Neutrophil (primary cell): ENCODE results near the gene KLF7.
A peak's percentile ranks its signal among the peaks of the same experiment; 100 is the strongest.

Experiments
- H3K27ac ChIP-seq: fragments of 200-600 bp; sonication (generic); 2 replicates; pipeline ENCODE4 v1.5.1; 2016; ENCODE audit warnings: mild to moderate bottlenecking, moderate library complexity
- H3K27me3 ChIP-seq: fragments of 200-600 bp; sonication (generic); 2 replicates; pipeline ENCODE4 v1.6.0; 2016; ENCODE audit warnings: mild to moderate bottlenecking
- H3K36me3 ChIP-seq: fragments of 200-600 bp; sonication (generic); 2 replicates; pipeline ENCODE4 v1.5.1; 2017
- H3K4me1 ChIP-seq, 2 experiments: fragments of 200-600 bp in 1 of 2; sonication (generic) in 1 of 2; 1 replicate in 1 of 2; 2 replicates in 1 of 2; pipeline versions ENCODE4 v1.5.1 to v1.6.1; 2013 to 2016; ENCODE audit warnings: low read depth in 1 of 2, low read length in 1 of 2, mild to moderate bottlenecking in 1 of 2, moderate library complexity in 1 of 2; ENCODE audit not compliant: control insufficient read depth in 1 of 2, insufficient read depth in 1 of 2
- H3K4me3 ChIP-seq, 2 experiments: fragments of 200-600 bp in 1 of 2; sonication (generic) in 1 of 2; 1 replicate in 1 of 2; 2 replicates in 1 of 2; pipeline ENCODE4 v1.5.1; 2013 to 2016; ENCODE audit warnings: low read depth in 1 of 2, low read length in 1 of 2, mild to moderate bottlenecking in 1 of 2, moderate library complexity in 1 of 2
- H3K9me3 ChIP-seq: fragments of 200-600 bp; sonication (generic); 2 replicates; pipeline ENCODE4 v1.5.1; 2016
- TF ChIP-seq, protein P1 (sequence below): fragments of 200-600 bp; sonication (generic); IDR thresholded peaks from 2 replicates; pipeline ENCODE4 v1.5.1; 2016; ENCODE audit warnings: antibody characterized with exemption

KLF7 gene

DNA sequence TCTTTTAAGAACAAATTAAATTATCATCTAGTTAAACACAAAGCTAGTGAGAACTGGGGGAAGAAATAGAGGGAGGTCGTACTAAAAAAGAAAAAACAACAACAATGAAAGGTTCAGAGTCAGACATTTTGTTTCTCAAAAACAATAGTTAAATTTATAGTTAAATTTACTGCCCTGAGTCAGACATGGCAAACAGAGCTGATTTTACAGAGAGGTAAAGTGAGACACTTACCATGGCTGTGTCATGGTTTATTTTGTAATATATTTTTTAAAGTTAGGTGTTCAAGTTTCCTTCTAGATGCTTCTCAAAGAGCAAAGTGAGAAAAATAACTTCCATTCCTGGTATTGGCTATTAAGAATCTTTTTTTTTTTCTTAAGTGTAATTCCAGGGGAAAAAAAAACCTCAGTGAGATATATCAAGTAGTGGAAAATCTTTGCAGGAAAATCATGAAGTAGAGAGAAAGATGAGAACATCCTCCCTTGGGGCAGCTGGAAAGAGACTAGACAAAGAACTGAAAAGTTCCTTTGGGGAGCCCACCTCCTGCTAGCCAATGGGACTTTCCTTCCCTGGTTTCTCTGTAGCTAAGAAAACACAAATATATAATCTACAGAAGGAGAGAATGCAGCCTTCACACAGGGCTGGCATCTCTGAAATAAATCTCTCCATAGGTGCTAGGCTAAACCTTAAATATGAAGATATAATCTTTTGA lies 12.3 kb downstream of the KLF7 start:
- Histone ChIP-seq H3K4me1 (peaks cover 94 to 100% of the 10 kb centered on the region in 2 experiments), H3K27me3 (no peaks in the 10 kb centered on the region), H3K36me3 (no peaks in the 10 kb centered on the region), H3K9me3 (no peaks in the 10 kb centered on the region), H3K27ac (peak overlapping the region; percentile 80), H3K4me3 (no peak overlapping the region)
- TF ChIP-seq, protein P1, sequence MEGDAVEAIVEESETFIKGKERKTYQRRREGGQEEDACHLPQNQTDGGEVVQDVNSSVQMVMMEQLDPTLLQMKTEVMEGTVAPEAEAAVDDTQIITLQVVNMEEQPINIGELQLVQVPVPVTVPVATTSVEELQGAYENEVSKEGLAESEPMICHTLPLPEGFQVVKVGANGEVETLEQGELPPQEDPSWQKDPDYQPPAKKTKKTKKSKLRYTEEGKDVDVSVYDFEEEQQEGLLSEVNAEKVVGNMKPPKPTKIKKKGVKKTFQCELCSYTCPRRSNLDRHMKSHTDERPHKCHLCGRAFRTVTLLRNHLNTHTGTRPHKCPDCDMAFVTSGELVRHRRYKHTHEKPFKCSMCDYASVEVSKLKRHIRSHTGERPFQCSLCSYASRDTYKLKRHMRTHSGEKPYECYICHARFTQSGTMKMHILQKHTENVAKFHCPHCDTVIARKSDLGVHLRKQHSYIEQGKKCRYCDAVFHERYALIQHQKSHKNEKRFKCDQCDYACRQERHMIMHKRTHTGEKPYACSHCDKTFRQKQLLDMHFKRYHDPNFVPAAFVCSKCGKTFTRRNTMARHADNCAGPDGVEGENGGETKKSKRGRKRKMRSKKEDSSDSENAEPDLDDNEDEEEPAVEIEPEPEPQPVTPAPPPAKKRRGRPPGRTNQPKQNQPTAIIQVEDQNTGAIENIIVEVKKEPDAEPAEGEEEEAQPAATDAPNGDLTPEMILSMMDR, result no peak

GRCh38 chr2:207151048-207151447 lies 14.7 kb downstream of the KLF7 start:
- TF ChIP-seq, protein P1, result no peak
- Histone ChIP-seq H3K9me3 (no peaks in the 10 kb centered on the region), H3K4me1 (peaks cover 74 to 77% of the 10 kb centered on the region in 2 experiments), H3K27me3 (no peaks in the 10 kb centered on the region), H3K27ac (peak overlapping the region; percentile 80), H3K4me3 (peak overlapping the region in 1 of 2 experiments; percentile 34), H3K36me3 (peaks cover 10% of the 10 kb centered on the region)

- H3K4me3 ChIP-seq, result peak overlapping the region in 1 of 2 experiments; percentile 34
- TF ChIP-seq, protein P1, result no peak
- H3K36me3 ChIP-seq, result peaks cover 17% of the 10 kb centered on the region
- H3K4me1 ChIP-seq, result peaks cover 71 to 75% of the 10 kb centered on the region in 2 experiments
- H3K9me3 ChIP-seq, result no peaks in the 10 kb centered on the region
- no peaks in the 10 kb centered on the region for H3K27me3 ChIP-seq
- peak overlapping the region; percentile 80 for H3K27ac ChIP-seq
Observed at GRCh38 chr2:207150284-207150683, 15.5 kb downstream of the KLF7 start.

- TF ChIP-seq, protein P1, result no peak
- Histone ChIP-seq H3K4me3 (peak overlapping the region in 1 of 2 experiments; percentile 34), H3K27ac (peak overlapping the region; percentile 80), H3K4me1 (peaks cover 71 to 75% of the 10 kb centered on the region in 2 experiments), H3K27me3 (no peaks in the 10 kb centered on the region), H3K9me3 (no peaks in the 10 kb centered on the region), H3K36me3 (peaks cover 18% of the 10 kb centered on the region)
Observed at GRCh38 chr2:207149249-207150213, 16.2 kb downstream of the KLF7 start.

DNA sequence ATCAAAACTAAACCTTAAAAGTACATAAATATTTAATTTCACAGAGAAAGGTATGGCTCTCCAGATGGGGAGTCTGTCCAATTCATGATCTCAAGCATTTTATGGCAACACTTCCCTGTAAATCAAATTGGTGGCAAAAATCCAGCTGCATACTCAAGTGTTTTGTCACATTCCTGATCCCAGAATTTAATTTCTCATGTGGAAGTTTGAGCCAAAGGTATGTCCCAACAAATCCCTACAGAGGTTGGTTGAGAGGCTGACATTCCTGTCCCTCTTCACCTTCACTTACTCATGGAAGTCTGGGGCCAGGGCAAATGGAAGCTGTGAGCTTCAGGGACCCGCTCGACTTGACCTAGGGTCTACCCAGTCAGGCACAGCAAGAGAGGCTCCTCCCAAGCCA lies 17.7 kb downstream of the KLF7 start:
- Histone ChIP-seq H3K4me3 (no peak overlapping the region), H3K27me3 (no peaks in the 10 kb centered on the region), H3K9me3 (no peaks in the 10 kb centered on the region), H3K27ac (no peak overlapping the region), H3K36me3 (peaks cover 18% of the 10 kb centered on the region), H3K4me1 (peaks cover 71 to 73% of the 10 kb centered on the region in 2 experiments)
- TF ChIP-seq, protein P1, result no peak
